Neural progenitor cell (in vitro differentiated cells): ENCODE measurements around the gene FARP2.

Source experiments
- EZH2 ChIP-seq: fragments of 200-600 bp; sonication (generic); IDR thresholded peaks from 2 replicates; pipeline ENCODE4 v1.6.1; 2017; ENCODE audit warnings: antibody characterized with exemption, mild to moderate bottlenecking, moderate library complexity
- EZH2phosphoT487 ChIP-seq: fragments of 200-600 bp; sonication (generic); IDR thresholded peaks from 2 replicates; pipeline ENCODE4 v1.6.1; 2017; ENCODE audit warnings: antibody characterized with exemption
- TF ChIP-seq, protein P1 (sequence below): fragments of 200-600 bp; sonication (generic); IDR thresholded peaks from 2 replicates; pipeline ENCODE4 v1.5.1; 2017; ENCODE audit warnings: antibody characterized with exemption, mild to moderate bottlenecking

DNA sequence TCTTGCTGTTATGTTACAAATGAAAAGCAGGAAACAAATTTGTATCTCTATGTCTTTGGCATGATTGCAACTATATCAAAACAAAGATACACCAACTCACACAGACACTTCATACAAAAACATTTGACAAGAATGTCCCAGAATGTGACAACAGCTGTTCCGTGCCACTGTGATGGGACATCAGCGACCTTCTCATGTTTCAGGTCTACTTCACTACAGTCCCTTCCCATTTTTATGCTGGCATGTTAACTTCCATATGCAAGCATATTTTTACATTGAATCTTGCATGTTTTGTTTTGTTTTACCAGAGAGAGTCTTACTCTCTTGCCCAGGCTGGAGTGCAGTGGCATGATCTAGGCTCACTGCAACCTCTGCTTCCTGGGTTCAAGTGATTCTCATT is 81.1 kb downstream of the FARP2 start:
- no peak for TF ChIP-seq EZH2
- TF ChIP-seq, protein P1, sequence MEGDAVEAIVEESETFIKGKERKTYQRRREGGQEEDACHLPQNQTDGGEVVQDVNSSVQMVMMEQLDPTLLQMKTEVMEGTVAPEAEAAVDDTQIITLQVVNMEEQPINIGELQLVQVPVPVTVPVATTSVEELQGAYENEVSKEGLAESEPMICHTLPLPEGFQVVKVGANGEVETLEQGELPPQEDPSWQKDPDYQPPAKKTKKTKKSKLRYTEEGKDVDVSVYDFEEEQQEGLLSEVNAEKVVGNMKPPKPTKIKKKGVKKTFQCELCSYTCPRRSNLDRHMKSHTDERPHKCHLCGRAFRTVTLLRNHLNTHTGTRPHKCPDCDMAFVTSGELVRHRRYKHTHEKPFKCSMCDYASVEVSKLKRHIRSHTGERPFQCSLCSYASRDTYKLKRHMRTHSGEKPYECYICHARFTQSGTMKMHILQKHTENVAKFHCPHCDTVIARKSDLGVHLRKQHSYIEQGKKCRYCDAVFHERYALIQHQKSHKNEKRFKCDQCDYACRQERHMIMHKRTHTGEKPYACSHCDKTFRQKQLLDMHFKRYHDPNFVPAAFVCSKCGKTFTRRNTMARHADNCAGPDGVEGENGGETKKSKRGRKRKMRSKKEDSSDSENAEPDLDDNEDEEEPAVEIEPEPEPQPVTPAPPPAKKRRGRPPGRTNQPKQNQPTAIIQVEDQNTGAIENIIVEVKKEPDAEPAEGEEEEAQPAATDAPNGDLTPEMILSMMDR, result no peak
- no peak for TF ChIP-seq EZH2phosphoT487
